HG03565 (cell line): ENCODE data around the gene GALNT18.

Experiments
- ATAC-seq: cut with Tn5 transposase; IDR thresholded peaks from one replicate; pipeline ENCODE4 v1.9.1; 2021; ENCODE audit warnings: mild to moderate bottlenecking, moderate library complexity; ENCODE audit not compliant: unreplicated experiment

The GALNT18 gene

DNA sequence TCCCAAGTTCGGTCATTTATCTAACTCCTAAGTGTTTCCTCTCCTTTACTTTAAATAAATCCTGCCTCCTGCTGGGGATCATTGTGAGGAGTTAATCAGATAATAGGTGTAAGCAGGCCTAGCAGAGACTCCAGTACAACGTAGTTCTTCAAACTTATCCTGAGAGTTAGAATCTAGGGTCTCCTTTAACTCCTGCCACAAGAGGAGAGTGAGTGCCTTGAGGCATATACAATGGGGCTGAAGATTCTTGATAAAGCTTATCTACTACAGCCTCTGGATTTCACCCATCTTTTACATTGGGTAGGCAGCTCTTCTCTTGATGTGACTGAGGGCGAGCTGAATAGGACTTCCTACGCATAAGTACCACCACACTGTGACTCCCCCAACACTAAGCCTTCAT, 3.1 kb upstream of the GALNT18 start:
- no peak for ATAC-seq

DNA sequence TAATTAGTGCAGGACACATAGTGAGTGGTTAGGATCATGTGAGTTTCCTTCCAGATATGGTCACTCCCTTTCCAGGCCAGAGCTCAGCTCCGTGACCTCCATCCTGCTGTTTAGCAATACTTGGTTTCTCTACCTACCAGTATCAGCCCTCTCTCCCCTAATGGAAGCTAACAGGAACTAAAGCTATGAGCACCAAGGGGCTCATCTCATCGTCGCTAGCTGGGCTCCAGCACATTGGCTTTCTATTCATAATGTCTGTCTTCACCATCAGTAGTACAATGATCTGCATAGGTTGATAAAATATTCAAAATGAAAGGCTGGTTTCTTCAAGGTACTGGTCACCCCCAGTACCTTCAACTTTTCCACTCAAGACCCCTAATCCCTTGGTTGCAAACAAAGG, 2.4 kb upstream of the GALNT18 start:
- ATAC-seq: no peak

DNA sequence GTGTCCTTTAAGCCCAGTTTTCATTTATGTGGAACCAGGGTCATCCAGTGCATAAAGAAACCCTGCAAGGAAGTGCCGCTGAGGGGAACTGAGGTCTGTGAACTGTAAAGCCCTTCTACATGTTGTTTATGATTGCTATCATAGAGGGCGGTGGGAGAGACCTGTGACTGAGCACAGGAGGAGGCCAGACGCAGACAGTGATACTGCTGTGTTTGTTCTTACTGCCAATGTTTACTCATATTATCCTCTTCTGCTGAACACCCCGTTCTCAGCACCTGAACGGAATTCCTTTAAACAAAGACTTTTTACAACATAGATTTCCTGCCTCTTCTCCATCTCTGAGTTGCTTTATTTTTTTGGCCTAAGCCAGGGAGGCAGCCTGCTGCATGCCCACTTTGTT, 967 bp upstream of the GALNT18 start:
- no peak for ATAC-seq

DNA sequence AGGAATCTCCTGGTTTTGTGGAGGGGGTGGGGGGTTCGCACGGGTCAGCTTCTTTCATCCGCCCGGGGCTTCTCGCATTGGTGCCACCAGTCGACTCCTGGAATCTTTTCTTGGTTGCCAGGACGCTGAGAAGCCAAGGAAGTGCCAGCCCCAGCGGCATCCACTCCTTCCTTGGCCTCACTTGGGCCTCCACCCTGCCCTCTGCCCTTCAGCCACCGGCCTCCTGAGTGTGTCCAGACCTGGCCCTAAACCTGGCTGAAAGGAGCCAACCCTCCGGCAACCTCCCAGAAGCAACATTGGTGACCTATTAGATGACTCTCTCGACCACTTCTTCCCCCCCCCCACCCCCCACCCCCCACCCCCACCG, 518 bp upstream of the GALNT18 start:
- no peak for ATAC-seq

DNA sequence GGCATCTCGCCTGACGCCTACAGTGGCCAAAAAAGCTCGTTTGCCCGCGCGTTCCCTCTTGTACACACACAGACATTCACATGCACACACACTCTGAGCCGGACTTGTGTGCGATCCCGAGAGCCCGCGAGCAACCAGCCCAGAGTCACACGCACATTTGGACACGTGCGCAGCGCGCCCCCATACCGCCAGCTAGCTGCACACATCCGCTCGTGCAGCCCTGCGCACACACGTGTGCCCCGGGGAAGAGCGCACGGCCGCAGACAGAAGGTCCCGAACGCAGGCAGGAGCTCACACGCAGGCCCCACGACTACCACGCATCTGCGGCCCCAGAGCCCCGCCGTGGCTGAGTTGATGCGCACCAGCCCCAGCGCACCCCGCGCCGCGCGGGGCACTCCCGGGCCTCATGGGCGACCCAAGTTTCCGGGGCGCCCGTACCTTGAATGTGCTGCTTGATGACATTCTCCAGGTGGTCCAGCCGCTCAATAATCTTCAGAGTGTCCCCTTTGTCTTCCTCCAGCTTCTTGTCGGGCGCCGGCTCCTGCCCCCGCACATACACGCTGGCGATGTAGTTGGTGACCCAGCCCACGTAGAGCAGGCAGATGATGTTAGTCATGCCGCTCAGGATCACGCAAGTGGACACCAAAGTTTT, 758 bp downstream of the GALNT18 start:
- no peak for ATAC-seq

DNA sequence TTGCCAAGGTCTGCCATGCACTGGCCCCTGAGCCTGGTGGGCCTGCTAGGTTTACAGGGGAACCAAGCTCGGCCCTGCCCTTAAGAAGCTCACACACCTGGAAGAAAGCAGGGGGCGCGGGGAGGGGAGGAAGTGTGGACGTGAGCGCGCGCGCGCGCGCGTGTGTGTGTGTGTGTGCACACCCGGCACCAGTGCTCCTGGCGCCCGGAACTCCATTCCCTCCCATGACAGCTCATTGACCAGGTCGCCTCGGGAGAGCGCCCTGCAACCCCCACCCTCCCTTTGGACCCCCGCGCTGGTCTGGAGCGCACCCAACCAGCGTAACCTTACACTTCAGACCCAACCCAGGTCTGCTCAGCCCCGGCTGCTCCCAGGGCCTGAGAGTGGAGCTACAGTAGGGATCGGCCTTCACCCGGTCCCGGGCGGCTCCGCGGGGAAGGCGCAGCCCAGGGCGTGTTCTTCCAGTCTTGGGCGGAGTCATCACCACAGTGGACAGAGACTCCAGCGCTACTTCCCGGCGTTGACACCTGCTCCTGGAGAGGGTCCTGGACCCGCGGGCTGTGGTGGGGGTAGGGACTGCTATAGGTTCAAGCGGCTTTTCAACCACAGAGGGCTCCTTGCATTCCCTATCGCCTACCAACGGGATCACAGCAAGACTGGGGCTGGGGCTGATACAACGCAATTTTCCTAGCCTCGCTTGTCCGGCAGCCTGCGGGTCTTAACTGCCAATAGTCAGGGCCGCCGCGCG, 1.5 kb downstream of the GALNT18 start:
- no peak for ATAC-seq

DNA sequence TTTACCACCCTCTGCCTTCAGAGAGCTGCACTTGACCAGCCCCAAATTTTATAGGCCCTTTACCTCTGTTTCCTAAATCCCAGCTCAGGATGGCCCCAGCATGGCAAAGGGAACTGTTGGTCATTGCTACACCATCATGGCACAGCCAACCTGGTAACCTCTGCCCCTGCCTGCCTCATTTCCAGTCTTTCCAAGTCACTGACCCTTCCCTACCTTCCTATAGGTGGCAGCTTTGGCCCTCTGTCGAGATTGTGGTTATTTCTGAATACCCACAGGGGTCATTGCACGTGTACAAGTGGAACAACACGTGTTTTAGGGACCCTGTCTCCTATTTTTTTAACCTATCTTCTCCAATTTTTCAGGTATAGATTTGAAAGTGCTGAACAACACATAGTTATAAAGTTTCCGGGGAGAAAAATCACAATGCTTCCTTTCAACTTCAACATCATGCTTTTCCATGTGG, 2.8 kb downstream of the GALNT18 start:
- no peak for ATAC-seq

DNA sequence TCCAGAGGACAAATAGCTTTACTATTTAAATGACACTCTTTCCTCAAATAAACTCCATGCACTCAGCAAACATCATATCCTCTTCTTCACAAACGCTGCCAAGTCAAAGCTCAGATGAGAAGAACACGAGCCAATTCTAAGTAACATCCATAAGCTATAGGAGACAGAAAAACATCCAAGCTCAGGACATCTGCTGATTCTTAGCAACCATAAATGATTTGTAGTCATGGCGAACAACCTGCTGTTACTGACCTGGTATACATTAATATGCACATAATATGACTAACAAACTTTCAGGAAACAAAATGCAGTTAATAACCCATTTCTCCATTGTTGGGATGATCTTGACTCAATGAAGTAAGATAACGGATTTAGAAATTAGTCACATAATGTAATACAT, 6.7 kb downstream of the GALNT18 start:
- no peak for ATAC-seq

DNA sequence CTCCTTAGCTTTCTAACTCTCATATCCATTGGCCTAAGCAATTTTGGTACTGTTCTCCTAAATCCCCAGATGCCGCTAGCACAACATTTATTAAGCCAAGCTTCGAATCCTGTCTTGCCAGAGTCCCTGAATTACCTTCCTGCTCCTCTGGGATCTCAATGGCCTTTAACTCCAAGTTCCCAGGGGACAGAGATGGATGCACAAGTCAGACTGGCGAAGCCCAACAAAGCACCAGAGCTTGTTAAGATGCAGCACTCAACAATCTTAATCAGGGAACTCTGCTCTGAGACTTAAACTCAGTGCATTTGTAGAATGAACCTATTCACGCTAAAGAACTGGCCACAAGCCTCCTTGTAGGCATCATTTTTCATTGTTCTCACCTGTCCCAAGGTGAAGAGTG, 9.4 kb downstream of the GALNT18 start:
- ATAC-seq: no peak

DNA sequence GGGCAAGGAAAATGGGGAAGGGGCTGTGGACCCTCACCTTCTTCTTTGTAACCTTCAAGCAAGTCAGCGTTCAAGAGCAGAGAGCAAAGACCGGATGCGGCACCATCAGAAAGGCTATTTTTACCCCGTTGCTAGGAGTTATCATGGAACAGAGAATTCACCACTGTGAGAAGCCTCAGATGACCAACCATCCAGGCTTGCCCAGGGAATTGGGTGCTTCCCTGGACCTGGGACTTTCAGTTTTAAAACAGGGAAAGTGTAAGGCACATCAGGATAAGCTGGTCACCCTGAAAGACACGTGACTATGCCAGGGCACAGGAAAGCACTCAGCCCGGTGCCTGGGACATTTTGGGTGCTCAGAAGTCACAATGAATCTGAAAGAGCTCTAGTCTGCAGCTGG, 10.4 kb downstream of the GALNT18 start:
- no peak for ATAC-seq

DNA sequence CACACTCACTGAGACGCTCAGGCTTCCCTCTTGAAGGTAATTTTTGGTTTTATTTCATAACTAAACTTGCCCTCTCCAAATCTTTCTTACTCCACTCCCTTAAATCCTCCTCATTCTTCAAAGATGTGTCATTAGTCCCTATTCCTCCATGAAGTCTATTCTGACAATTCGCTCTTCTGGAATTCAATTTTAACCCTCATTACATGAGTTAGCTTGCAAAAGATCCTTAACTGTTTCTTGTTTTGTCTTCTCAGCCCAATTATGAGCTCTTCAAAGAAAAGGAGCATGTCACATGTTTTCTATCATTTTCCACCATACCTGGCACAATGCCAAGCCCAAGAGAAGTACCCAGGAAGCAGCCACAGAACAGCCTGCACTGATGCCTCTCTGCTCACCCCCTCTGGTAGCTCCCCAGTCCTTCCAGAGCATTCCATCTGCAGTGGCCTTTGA, 13.0 kb downstream of the GALNT18 start:
- ATAC-seq: no peak

DNA sequence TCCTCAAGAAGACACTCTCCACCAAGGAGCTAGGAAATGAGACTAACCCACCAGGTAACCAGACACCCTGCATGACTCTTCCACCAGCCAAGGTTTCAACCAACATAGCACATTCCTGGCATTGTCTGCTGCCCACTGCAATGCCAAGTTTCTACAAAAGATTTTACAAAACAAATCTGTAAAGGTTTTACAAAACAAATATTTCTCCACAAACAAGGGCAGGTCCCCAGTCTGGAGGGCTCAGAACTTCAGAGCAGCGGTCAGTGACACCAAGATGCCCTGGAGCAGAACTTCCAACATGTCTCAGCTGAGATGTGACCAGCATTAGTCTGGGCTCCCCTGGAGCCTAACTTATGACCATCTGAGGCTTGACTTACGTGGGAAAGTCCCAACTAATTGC, 14.0 kb downstream of the GALNT18 start:
- no peak for ATAC-seq

DNA sequence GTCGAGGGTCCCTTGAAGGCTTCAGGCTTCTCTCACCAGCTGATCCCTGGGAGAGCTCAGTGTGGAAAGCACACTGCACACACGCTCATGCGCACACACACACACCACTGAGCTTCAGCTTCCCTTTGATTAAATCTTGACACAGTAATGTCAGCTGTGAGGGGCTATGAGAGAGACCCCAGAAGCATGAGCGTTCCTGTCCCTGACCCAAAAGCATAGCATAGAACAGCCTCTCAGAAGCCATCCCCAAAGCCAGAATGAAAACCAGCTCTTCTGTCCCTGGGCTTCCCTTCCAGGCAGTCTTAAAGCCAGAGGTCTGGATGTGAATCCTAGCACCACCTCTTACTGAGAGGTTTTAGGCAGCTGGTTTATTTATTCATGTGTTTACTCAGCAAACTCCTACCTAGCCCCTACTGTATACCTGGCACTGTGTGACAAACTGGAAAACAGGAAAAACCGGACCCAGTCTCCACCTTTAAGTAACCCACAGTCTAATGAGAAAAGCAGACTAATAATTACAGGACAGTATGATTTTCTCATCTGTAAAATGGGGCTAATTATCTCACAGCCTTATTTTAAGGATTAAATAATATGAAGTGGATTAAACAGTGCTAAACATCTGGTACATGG, 15.9 kb downstream of the GALNT18 start:
- ATAC-seq: no peak

DNA sequence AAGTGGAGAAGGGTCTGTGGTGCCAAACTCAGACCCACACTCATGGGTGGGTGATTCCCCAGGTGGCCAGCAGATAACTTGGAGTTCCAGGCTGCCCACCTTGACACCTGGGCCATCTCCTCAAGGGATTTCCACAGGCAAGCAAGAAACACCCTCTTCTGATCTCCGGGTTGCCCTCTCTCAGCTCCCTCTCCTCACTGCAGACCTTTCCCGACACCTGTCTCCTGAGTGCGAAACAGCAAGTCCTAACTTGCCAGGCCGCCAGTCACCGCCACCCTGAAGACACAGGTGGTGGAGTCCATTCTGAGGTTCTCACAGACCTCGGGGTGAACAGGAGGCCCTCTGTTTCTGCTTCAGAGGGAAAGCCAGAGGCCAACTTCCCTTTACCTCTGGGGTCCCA, 16.6 kb downstream of the GALNT18 start:
- ATAC-seq: no peak

DNA sequence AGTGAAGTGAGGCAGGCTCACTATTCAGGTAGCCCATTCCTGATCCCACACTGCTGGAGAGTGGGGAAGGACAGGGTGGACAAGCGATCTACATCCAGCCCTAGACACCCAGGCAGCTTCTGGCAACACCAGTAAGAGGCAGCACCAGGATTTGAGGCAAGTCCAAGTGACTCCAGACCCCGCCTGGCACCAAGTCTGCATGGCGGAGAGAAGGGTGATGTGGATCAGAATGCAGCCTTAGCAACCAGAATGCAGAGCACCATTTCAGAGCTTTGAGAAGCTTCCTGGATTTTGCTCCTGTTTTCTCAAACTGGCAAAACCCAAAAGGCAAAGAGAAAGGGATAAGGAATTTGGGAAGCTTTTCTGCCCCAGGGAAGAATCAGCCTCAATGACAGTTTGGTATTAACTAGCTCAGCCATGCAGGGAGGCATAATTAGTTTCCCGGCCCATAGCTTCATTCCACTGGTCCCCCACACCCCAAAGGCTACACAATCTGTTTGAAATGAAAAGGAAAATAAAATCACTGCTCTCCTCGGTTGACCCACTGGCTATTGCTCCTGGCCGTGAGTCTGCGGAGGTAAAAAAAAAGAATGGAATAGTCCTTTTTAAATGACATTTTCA, 17.3 kb downstream of the GALNT18 start:
- ATAC-seq: no peak

DNA sequence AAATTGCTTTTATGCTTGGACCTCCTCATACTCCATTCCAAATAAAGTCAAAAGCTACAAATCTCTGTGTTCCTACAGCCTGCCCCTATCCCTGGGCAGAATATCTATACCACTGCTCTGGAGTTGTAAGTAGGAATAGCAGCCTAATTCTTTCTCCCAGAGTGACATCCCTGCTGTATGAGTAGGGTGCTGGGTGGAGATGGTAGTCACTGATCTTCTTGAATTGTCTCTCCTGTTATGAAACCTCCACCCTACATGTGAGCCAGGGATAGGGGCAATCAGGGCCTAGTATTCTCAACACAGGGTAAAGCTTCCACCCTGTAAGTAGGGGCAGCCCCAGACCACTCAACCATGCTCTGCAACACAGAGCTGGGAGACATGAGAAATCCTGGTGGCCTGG, 19.8 kb downstream of the GALNT18 start:
- ATAC-seq: no peak

DNA sequence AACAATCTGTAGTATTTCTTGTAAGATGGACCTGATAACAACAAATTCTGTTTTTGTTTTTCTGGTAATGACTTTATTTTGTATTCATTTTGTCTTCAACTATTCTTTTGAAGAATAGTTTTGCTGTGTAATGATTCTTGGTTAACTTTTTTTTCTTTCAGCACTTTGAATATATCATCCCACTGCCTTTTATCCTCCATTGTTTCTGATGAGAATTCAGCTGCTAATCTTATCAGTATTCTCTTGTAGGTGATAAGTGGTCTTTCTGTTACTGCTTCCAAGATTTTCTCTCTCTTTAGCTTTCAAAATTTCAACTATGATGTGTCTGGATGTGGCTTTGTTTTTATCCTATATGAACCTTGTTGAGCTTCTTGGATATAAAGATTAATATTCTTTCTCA, 21.5 kb downstream of the GALNT18 start:
- no peak for ATAC-seq

DNA sequence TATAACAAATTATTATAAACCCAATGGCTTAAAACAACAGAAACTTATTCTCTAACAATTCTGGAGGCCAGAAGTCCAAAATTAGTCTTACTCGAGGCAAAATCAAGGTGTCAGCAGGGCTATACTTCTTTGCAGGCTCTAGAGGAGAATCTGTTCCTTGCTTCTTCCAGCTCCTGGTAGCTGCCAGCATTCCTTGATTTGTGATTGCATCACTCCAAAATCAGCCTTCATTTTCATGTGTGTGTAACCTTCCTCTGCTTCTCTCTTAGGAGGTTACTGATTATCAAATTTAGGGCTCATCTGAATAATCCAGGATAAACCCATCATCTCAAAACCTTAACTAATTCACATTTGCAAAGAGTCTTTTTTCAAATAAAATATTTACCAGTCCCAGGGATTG, 23.6 kb downstream of the GALNT18 start:
- no peak for ATAC-seq

DNA sequence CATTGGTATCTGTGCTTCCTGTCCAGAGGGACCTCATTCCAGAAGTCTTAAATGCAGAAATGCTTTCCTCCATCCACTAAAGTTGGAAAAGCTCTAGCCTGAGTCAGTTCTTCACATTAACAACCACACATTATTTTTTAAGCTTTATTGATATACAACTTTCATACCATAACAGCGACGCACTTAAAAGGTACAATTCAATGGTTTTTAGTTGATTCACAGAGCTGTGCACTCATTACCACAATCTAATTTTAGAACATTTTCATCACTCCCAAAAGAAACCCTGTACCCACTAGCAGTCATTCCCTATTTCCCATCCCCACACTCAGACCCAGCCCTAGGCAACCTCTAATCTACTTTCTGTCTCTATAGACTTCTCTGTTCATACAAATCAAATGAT, 27.6 kb downstream of the GALNT18 start:
- ATAC-seq: no peak

DNA sequence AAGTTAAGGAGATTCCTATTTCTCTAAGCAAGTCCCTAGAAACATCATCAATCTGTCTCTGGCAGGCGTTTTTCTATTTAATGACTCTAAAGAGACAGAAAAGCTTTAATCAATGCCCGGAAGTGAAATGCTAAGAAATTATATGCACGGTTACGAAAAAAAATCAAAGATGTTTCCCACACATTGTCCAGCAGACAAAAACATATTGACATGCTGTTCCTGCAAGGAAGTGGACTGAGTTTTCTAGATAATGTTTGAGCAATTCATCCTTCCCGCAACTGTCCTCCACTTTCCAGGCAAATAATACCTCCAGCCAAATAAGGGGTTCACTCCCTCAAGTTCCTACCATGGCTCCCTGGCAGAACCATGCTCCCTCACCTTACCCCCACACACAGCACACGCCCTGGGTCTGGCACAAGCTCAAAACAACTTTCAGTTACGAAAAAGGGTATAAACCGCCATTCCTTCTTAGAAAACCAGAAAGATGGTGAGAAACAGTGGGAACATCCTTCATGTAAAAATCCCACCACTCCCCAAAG, 29.6 kb downstream of the GALNT18 start:
- no peak for ATAC-seq

DNA sequence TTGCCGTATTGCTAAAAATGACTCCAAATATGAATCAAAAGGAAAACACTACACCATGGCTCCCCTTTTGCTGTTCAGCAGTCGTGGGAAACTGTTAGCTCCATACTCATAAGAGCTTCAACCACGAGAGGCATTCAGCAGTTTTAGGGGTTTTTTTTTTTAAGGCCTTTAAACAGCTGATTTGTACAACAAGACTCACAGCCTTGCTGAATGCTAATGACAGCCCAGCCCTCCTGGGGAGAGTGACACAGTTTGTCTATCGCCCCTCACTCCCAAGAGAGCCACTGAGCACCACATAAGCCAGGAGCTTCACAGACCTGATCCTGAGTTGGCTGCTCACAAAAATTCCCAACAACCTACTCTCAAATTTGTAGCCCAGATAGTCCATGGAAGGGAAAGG, 32.4 kb downstream of the GALNT18 start:
- ATAC-seq: no peak

DNA sequence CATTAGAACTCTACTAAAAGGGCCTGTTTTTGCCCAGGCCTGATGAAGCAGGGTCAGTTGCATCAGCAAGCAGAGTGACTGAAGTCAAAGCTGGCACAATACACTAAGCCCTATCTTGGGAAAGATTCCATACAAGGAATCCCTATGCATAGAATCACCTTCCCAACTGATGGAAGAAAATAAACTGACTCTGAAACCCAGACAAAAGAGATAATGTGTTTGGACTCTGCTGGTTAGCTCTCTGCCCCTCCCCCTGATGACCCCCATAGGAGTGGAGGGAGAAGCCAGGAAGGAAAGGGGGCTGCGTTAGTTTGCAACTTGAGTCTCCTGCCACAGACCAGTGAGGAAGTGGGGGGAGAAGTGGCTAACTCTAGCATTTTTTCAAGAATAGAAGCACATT, 32.9 kb downstream of the GALNT18 start:
- ATAC-seq: no peak
